HepG2 (cell line): ENCODE results near the gene LMAN2. TPM values are rescaled to one million over a fixed set of nuclear protein-coding genes. Genes with fewer than 3 reads are reported as not detected.

ENCODE experiments used
- CHCHD3 ChIP-seq: sonication (generic); formaldehyde crosslinking; IDR thresholded peaks from 2 replicates; pipeline ENCODE4 v1.8.0; 2022; ENCODE audit warnings: mild to moderate bottlenecking, missing genetic modification reagents, moderate library complexity
- CREB1 ChIP-seq, 2 experiments: fragments of 450-650 bp in 1 of 2; IDR thresholded peaks; 2 replicates each; pipeline ENCODE4 v1.6.1; 2016 to 2017; ENCODE audit warnings: control low read depth in 1 of 2, mild to moderate bottlenecking in 1 of 2, missing compliant biosample characterization in 1 of 2, missing genetic modification characterization in 1 of 2
- MATR3 ChIP-seq: sonication (generic); formaldehyde crosslinking; IDR thresholded peaks from 2 replicates; pipeline ENCODE4 v1.4.0; 2020; ENCODE audit warnings: missing genetic modification reagents
- NR2F6 ChIP-seq, 2 experiments: IDR thresholded peaks; 2 replicates each; pipeline ENCODE4 v1.6.1; 2016; ENCODE audit warnings: antibody characterized with exemption in 1 of 2, mild to moderate bottlenecking in 1 of 2
- POLR2A ChIP-seq, 2 experiments: IDR thresholded peaks; 2 replicates each; pipeline ENCODE4 v1.6.1; 2011; ENCODE audit warnings: low read depth in 2 of 2, low read length in 2 of 2, mild to moderate bottlenecking in 1 of 2, moderate library complexity in 1 of 2; ENCODE audit not compliant: insufficient read depth in 1 of 2
- POLR2G ChIP-seq: fragments of 200-400 bp; formaldehyde crosslinking; IDR thresholded peaks from 2 replicates; pipeline ENCODE4 v1.6.1; 2018; ENCODE audit warnings: mild to moderate bottlenecking, low read depth, low read length, moderate library complexity
- SMAD3 ChIP-seq: sonication (generic); formaldehyde crosslinking; IDR thresholded peaks from 2 replicates; pipeline ENCODE4 v1.4.0; 2020; ENCODE audit warnings: missing genetic modification reagents
- TEAD3 ChIP-seq: optimal IDR thresholded peaks from 2 replicates; pipeline ENCODE3; 2016; ENCODE audit warnings: borderline replicate concordance
- ZNF225 ChIP-seq: sonication (generic); formaldehyde crosslinking; IDR thresholded peaks from 2 replicates; pipeline ENCODE4 v1.4.0; 2020; ENCODE audit warnings: mild to moderate bottlenecking, missing genetic modification reagents
- ZNF292 ChIP-seq: sonication (generic); formaldehyde crosslinking; IDR thresholded peaks from 2 replicates; pipeline ENCODE4 v1.8.1; 2022; ENCODE audit warnings: mild to moderate bottlenecking, low read depth, missing genetic modification reagents, borderline replicate concordance
- ZNF556 ChIP-seq: sonication (generic); formaldehyde crosslinking; IDR thresholded peaks from 2 replicates; pipeline ENCODE4 v1.4.0; 2020; ENCODE audit warnings: mild to moderate bottlenecking, missing genetic modification reagents, borderline replicate concordance
- ZNF747 ChIP-seq: sonication (generic); formaldehyde crosslinking; IDR thresholded peaks from 2 replicates; pipeline ENCODE4 v1.8.1; 2023; ENCODE audit warnings: missing genetic modification reagents, mild to moderate bottlenecking, borderline replicate concordance
- polyA plus RNA-seq, 8 experiments: library from polyadenylated mRNA; depleted of rRNA in 3 of 8; stranded (reverse) in 7 of 8; unstranded in 1 of 8; fragments of >200 nt; fragmentation: Illumina TruSeq in 4 of 8; extraction: Trizol in 4 of 8; gene quantifications; 2 replicates each; pipeline versions ENCODE4 v1.2.1 to v1.2.3, GENCODE V29; 2011 to 2016; ENCODE audit warnings: low read depth in 4 of 8, missing spikeins in 1 of 8, mixed read lengths in 1 of 8; ENCODE audit not compliant: insufficient read depth in 1 of 8
- total RNA-seq, 5 experiments: library from RNA; depleted of rRNA; stranded (reverse); fragments of >200 nt; fragmentation: Illumina TruSeq; extraction: Trizol; gene quantifications; 2 replicates each; pipeline ENCODE4 v1.2.3, GENCODE V29; 2016; ENCODE audit warnings: low read depth in 1 of 5
- TF ChIP-seq, protein P1 (sequence below): sonication (generic); formaldehyde crosslinking; IDR thresholded peaks from 2 replicates; pipeline ENCODE4 v1.8.1; 2023; ENCODE audit warnings: missing genetic modification reagents, inconsistent platforms, borderline replicate concordance
- TF ChIP-seq, protein P2 (sequence below): sonication (generic); formaldehyde crosslinking; IDR thresholded peaks from 2 replicates; pipeline ENCODE4 v1.4.0; 2020; ENCODE audit warnings: missing genetic modification reagents
- TF ChIP-seq, protein P3 (sequence below): sonication (generic); formaldehyde crosslinking; IDR thresholded peaks from 2 replicates; pipeline ENCODE4 v1.8.1; 2022; ENCODE audit warnings: low read depth, mild to moderate bottlenecking, missing genetic modification reagents
- TF ChIP-seq, protein P4 (sequence below): IDR thresholded peaks from 2 replicates; pipeline ENCODE4 v1.6.1; 2016
- TF ChIP-seq, protein P5 (sequence below): sonication (generic); formaldehyde crosslinking; IDR thresholded peaks from 2 replicates; pipeline ENCODE4 v1.4.0; 2020; ENCODE audit warnings: missing genetic modification reagents, borderline replicate concordance

LMAN2 gene
- total and polyA plus RNA-seq, 2 of the 13 experiments (the other 11 are each of a cell fraction or from before 2014, with no cell fraction given): 191 to 197 TPM

DNA sequence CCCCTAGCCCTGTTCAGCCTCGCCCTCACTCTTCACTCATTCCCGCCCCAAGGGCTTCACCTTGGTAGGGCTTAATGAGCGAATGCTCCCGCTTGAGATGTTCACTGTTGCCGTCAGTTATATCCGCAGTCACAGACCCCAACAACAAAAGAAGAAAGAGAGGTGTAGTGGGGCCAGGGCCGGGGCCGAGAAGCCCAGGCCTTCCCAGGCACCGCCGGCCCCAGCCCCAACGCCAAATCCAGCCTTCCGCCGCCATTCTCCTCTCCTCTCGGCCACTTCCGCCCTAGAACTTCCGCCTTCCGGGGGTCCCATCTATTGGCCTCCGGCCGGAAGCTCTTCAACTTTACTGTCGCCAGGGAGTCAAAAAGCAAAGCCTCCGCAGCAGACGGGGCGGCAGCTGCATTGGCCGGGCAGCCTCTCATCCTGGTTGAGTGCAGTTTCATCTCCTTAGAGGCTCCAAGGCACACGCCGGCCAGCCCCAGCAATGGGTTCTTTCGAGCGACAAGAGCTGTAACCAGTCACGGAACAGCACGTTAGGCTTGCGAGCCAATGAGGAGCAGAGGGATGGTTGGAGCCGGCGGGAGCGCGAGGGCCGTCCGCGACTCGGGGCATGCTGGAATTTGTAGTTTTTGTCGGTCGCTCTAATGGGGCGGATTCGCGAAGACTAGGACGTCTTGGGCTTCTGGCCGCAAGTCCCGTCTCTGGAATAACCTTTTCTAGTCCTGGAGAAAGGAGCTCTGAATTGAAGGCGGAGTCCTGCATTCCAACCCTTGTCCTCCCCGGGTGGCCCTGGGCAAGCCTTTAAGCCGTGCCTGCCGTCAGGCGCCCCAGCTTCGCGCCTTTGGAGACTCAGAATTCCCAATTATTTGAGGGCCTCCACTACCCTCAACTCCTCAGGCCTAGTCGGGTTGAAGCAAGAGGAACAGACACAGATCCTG is at the start of gene LMAN2 (continued):
- TF ChIP-seq ZNF292 (CRISPR knock-in tag) (peak; percentile 49; the same call in 1 of the 2 replicates), ZNF225 (CRISPR knock-in tag) (no peak), ZNF747 (peak; percentile 79; the same call in 1 of the 2 replicates), CREB1 (IDR thresholded peaks at IDR 0.05) (peak; percentile 70), CREB1 (CRISPR knock-in tag; IDR thresholded peaks at IDR 0.05) (peak; percentile 88), SMAD3 (CRISPR knock-in tag) (peak; percentile 85; the same call in 1 of the 2 replicates), ZNF556 (CRISPR knock-in tag) (0 out of 2 replicates have a peak, but pooled peaks have one; percentile 56), POLR2A (IDR thresholded peaks at IDR 0.05; ENCODE audit: insufficient read depth in 1 of 2, low read depth in 2 of 2, low read length in 2 of 2) (peak; percentile 68), TEAD3 (CRISPR knock-in tag) (peak; percentile 75), NR2F6 (IDR thresholded peaks at IDR 0.05) (no peak), NR2F6 (CRISPR knock-in tag; IDR thresholded peaks at IDR 0.05) (peak; percentile 28; the same call in 1 of the 2 replicates), CHCHD3 (CRISPR knock-in tag) (0 out of 2 replicates have a peak, but pooled peaks have one; percentile 57), POLR2G (peak; percentile 85), MATR3 (no peak)
- TF ChIP-seq, protein P1, sequence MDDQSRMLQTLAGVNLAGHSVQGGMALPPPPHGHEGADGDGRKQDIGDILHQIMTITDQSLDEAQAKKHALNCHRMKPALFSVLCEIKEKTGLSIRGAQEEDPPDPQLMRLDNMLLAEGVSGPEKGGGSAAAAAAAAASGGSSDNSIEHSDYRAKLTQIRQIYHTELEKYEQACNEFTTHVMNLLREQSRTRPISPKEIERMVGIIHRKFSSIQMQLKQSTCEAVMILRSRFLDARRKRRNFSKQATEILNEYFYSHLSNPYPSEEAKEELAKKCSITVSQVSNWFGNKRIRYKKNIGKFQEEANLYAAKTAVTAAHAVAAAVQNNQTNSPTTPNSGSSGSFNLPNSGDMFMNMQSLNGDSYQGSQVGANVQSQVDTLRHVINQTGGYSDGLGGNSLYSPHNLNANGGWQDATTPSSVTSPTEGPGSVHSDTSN (CRISPR knock-in tag): peak; percentile 71; the same call in 1 of the 2 replicates
- TF ChIP-seq, protein P2, sequence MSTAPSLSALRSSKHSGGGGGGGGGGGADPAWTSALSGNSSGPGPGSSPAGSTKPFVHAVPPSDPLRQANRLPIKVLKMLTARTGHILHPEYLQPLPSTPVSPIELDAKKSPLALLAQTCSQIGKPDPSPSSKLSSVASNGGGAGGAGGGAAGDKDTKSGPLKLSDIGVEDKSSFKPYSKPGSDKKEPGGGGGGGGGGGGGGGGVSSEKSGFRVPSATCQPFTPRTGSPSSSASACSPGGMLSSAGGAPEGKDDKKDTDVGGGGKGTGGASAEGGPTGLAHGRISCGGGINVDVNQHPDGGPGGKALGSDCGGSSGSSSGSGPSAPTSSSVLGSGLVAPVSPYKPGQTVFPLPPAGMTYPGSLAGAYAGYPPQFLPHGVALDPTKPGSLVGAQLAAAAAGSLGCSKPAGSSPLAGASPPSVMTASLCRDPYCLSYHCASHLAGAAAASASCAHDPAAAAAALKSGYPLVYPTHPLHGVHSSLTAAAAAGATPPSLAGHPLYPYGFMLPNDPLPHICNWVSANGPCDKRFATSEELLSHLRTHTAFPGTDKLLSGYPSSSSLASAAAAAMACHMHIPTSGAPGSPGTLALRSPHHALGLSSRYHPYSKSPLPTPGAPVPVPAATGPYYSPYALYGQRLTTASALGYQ (CRISPR knock-in tag): 0 out of 2 replicates have a peak, but pooled peaks have one; percentile 34
- TF ChIP-seq, protein P3, sequence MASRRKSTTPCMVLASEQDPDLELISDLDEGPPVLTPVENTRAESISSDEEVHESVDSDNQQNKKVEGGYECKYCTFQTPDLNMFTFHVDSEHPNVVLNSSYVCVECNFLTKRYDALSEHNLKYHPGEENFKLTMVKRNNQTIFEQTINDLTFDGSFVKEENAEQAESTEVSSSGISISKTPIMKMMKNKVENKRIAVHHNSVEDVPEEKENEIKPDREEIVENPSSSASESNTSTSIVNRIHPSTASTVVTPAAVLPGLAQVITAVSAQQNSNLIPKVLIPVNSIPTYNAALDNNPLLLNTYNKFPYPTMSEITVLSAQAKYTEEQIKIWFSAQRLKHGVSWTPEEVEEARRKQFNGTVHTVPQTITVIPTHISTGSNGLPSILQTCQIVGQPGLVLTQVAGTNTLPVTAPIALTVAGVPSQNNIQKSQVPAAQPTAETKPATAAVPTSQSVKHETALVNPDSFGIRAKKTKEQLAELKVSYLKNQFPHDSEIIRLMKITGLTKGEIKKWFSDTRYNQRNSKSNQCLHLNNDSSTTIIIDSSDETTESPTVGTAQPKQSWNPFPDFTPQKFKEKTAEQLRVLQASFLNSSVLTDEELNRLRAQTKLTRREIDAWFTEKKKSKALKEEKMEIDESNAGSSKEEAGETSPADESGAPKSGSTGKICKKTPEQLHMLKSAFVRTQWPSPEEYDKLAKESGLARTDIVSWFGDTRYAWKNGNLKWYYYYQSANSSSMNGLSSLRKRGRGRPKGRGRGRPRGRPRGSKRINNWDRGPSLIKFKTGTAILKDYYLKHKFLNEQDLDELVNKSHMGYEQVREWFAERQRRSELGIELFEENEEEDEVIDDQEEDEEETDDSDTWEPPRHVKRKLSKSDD (CRISPR knock-in tag): 0 out of 2 replicates have a peak, but pooled peaks have one; percentile 50
- TF ChIP-seq, protein P4, sequence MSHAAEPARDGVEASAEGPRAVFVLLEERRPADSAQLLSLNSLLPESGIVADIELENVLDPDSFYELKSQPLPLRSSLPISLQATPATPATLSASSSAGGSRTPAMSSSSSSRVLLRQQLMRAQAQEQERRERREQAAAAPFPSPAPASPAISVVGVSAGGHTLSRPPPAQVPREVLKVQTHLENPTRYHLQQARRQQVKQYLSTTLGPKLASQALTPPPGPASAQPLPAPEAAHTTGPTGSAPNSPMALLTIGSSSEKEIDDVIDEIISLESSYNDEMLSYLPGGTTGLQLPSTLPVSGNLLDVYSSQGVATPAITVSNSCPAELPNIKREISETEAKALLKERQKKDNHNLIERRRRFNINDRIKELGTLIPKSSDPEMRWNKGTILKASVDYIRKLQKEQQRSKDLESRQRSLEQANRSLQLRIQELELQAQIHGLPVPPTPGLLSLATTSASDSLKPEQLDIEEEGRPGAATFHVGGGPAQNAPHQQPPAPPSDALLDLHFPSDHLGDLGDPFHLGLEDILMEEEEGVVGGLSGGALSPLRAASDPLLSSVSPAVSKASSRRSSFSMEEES: 0 out of 2 replicates have a peak, but pooled peaks have one; percentile 11
- TF ChIP-seq, protein P5, sequence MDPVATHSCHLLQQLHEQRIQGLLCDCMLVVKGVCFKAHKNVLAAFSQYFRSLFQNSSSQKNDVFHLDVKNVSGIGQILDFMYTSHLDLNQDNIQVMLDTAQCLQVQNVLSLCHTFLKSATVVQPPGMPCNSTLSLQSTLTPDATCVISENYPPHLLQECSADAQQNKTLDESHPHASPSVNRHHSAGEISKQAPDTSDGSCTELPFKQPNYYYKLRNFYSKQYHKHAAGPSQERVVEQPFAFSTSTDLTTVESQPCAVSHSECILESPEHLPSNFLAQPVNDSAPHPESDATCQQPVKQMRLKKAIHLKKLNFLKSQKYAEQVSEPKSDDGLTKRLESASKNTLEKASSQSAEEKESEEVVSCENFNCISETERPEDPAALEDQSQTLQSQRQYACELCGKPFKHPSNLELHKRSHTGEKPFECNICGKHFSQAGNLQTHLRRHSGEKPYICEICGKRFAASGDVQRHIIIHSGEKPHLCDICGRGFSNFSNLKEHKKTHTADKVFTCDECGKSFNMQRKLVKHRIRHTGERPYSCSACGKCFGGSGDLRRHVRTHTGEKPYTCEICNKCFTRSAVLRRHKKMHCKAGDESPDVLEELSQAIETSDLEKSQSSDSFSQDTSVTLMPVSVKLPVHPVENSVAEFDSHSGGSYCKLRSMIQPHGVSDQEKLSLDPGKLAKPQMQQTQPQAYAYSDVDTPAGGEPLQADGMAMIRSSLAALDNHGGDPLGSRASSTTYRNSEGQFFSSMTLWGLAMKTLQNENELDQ: no peak
